Naive thymus-derived CD4-positive, alpha-beta T cell (primary cell): ENCODE results near the gene MRPL21. TPM values are rescaled to one million over a fixed set of nuclear protein-coding genes. Genes with fewer than 3 reads are reported as not detected.

Experiments
- ATAC-seq: fragments of 150-1000 bp; cut with Tn5 transposase; 2 replicates; pipeline ENCODE4 v1.10.0; 2021; ENCODE audit warnings: mild to moderate bottlenecking, moderate library complexity
- CTCF ChIA-PET: fragments of 350-600 bp; sonication (Branson Sonifier 250); formaldehyde crosslinking; loops from one replicate; lab custom pipeline; 2021; ENCODE audit warnings: antibody characterized with exemption; lab: Charles Lee
- POLR2A ChIA-PET: fragments of 350-600 bp; sonication (Branson Sonifier 250); formaldehyde crosslinking; loops from one replicate; lab custom pipeline; 2021; ENCODE audit warnings: antibody characterized with exemption, inconsistent platforms; lab: Charles Lee
- DNase-seq, 9 donors: peaks; one replicate each; pipeline versions ENCODE4 v3.0.0 to v3.0.0-alpha.2; 2020 to 2022; ENCODE audit warnings: mixed read lengths in 1 of 9
- H3K27ac ChIP-seq: one replicate; pipeline ENCODE4 v1.7.0; 2013; ENCODE audit warnings: mild to moderate bottlenecking, low read depth, low read length, moderate library complexity
- H3K27me3 ChIP-seq, 2 donors: one replicate each; pipeline ENCODE4 v1.7.0; 2013; ENCODE audit warnings: low read length in 2 of 2, mild to moderate bottlenecking in 2 of 2, moderate library complexity in 2 of 2; ENCODE audit not compliant: control insufficient read depth in 2 of 2, insufficient read depth in 2 of 2
- H3K36me3 ChIP-seq, 3 experiments: 1 replicate in 2 of 3; 2 replicates in 1 of 3; pipeline ENCODE4 v1.7.0; 2013; ENCODE audit warnings: low read length in 3 of 3, mild to moderate bottlenecking in 3 of 3, moderate library complexity in 1 of 3; ENCODE audit not compliant: insufficient read depth in 3 of 3, control insufficient read depth in 2 of 3
- H3K4me1 ChIP-seq, 2 donors: one replicate each; pipeline ENCODE4 v1.7.0; 2013; ENCODE audit warnings: low read length in 2 of 2, mild to moderate bottlenecking in 2 of 2, moderate library complexity in 1 of 2; ENCODE audit not compliant: control insufficient read depth in 2 of 2, insufficient read depth in 2 of 2
- H3K4me3 ChIP-seq: 2 replicates; pipeline ENCODE4 v1.7.0; 2013; ENCODE audit warnings: mild to moderate bottlenecking, low read length
- H3K9me3 ChIP-seq, 3 experiments: 1 replicate in 2 of 3; 2 replicates in 1 of 3; pipeline ENCODE4 v1.7.0; 2013; ENCODE audit warnings: low read length in 3 of 3; ENCODE audit not compliant: control insufficient read depth in 2 of 3
- H3K27ac Mint-ChIP-seq, 9 donors: one replicate each; pipeline ENCODE4 v1.8.0; 2020 to 2022; ENCODE audit warnings: mixed read lengths in 9 of 9, mild to moderate bottlenecking in 8 of 9, moderate library complexity in 5 of 9, inconsistent platforms in 2 of 9
- H3K27me3 Mint-ChIP-seq, 5 donors: one replicate each; pipeline ENCODE4 v1.8.0; 2021 to 2022; ENCODE audit warnings: mixed read lengths in 5 of 5, mild to moderate bottlenecking in 1 of 5
- H3K36me3 Mint-ChIP-seq, 5 donors: one replicate each; pipeline ENCODE4 v1.8.0; 2020 to 2022; ENCODE audit warnings: mixed read lengths in 5 of 5, mild to moderate bottlenecking in 3 of 5, inconsistent platforms in 1 of 5
- H3K4me1 Mint-ChIP-seq, 7 donors: one replicate each; pipeline ENCODE4 v1.8.0; 2020 to 2022; ENCODE audit warnings: mixed read lengths in 7 of 7, mild to moderate bottlenecking in 3 of 7, inconsistent platforms in 1 of 7
- H3K4me3 Mint-ChIP-seq, 10 donors: one replicate each; pipeline ENCODE4 v1.8.0; 2020 to 2022; ENCODE audit warnings: mild to moderate bottlenecking in 10 of 10, mixed read lengths in 10 of 10, moderate library complexity in 6 of 10, inconsistent platforms in 2 of 10
- H3K9me3 Mint-ChIP-seq, 11 donors: one replicate each; pipeline ENCODE4 v1.8.0; 2020 to 2022; ENCODE audit warnings: mixed read lengths in 11 of 11, mild to moderate bottlenecking in 4 of 11, inconsistent platforms in 1 of 11, moderate library complexity in 1 of 11
- intact Hi-C, 2 donors: fragments of 100-400 bp; cut with micrococcal nuclease; formaldehyde crosslinking; loops; one replicate each; pipeline ENCODE4 v1.15.1; 2023
- polyA plus RNA-seq, 2 donors: library from polyadenylated mRNA; unstranded; fragments of 300-500 nt; fragmentation: Illumina TruSeq; gene quantifications; one replicate each; pipeline ENCODE4 v1.2.3, GENCODE V29; 2021
- total RNA-seq, 6 experiments: library from RNA in 5 of 6; stranded (reverse) in 5 of 6; gene quantifications; 1 replicate in 5 of 6; 2 replicates in 1 of 6; pipeline ENCODE4 v1.2.3 and lab custom pipeline; 2021 to 2026

The MRPL21 gene
- total RNA-seq (10 to 100 TPM; 29.6 to 71.1 (median 37.9) TPM), polyA plus RNA-seq (100 to 1,000 TPM; 114 to 133 TPM), total RNA-seq (lab: John Stamatoyannopoulos, UW) (17.2 reads per million, percentile 47 among the genes with 10 or more reads in this experiment)

- intact Hi-C loops: loop anchor here (1.0 to 10.0 kb wide), 9 partner anchors 59 to 771 kb away; partner anchors contain the start of genes TESMIN (in 2 of the 2), TPCN2 (in 2 of the 2), LTO1 (in 1 of the 2) and PPP6R3 (in 1 of the 2)
- Mint-ChIP-seq H3K4me3 (peak within 1 kb of the TSS; percentile 90 to 98 (median 96)), H3K27ac (peak within 1 kb of the TSS; percentile 89 to 95 (median 93)), H3K4me1 (peaks cover 35 to 62% (median 48%) of the 10 kb centered on the region in 7 donors), H3K27me3 (no peaks in the 10 kb centered on the region), H3K9me3 (peaks cover 0 to 3% (median 0%) of the 10 kb centered on the region in 11 donors), H3K36me3 (peaks cover 4 to 30% (median 9%) of the 10 kb centered on the region in 5 donors)
- peak; percentile 70 to 90 (median 83) for DNase-seq
- no peaks in the 10 kb centered on the region for H3K9me3 ChIP-seq
- ATAC-seq: peak; percentile 99
- ChIA-PET CTCF (interaction anchor here (1.0 to 1.9 kb wide), 2 partner anchors 78 to 102 kb away, joined by 3 to 4 read pairs; no protein-coding TSS in a partner anchor), POLR2A (interaction anchor here (0.6 to 1.7 kb wide), 3 partner anchors 36 to 333 kb away, joined by 3 to 4 read pairs (median 4); no protein-coding TSS in a partner anchor)
- H3K36me3 ChIP-seq: peaks cover 0 to 46% (median 0%) of the 10 kb centered on the region in 3 experiments
- no peaks in the 10 kb centered on the region for H3K27me3 ChIP-seq
- H3K4me3 ChIP-seq: peak within 1 kb of the TSS; percentile 91
- H3K27ac ChIP-seq: peak within 1 kb of the TSS; percentile 90
- peaks cover 21% of the 10 kb centered on the region in 2 donors for H3K4me1 ChIP-seq
These were observed at the start of gene MRPL21, which contains the start of gene IGHMBP2 for GRCh38 chr11:68903288-68904247. Gene MRPL21, minus strand, starts transcription at chr11:68903832. Its CDS starts 22 bp downstream, at chr11:68903810. Gene IGHMBP2, plus strand, starts transcription at chr11:68903891. Its CDS starts 62 bp downstream, at chr11:68903953.

GRCh38 chr11:68950762-68951161 is 47.1 kb upstream of the MRPL21 start:
- no peak overlapping the region for H3K4me3 ChIP-seq
- no peaks in the 10 kb centered on the region for H3K9me3 Mint-ChIP-seq
- DNase-seq (no peak), ATAC-seq (no peak)
- H3K4me1 ChIP-seq: no peaks in the 10 kb centered on the region
- H3K27ac ChIP-seq: no peak overlapping the region
- no peaks in the 10 kb centered on the region for H3K27me3 Mint-ChIP-seq
- H3K27me3 ChIP-seq: no peaks in the 10 kb centered on the region
- no peaks in the 10 kb centered on the region for H3K36me3 Mint-ChIP-seq
- peaks cover 0 to 5% (median 0%) of the 10 kb centered on the region in 7 donors for H3K4me1 Mint-ChIP-seq
- H3K36me3 ChIP-seq: no peaks in the 10 kb centered on the region
- H3K27ac Mint-ChIP-seq: no peak overlapping the region
- intact Hi-C loops: no loop called here
- no peak overlapping the region for H3K4me3 Mint-ChIP-seq
- ChIA-PET CTCF (no interaction called here), POLR2A (no interaction called here)
- no peaks in the 10 kb centered on the region for H3K9me3 ChIP-seq

GRCh38 chr11:68950270-68950669 is 46.6 kb upstream of the MRPL21 start:
- CTCF ChIA-PET: interaction anchor here (0.7 kb wide), 1 partner anchor 403 kb away, joined by 3 read pairs; no protein-coding TSS in a partner anchor

GRCh38 chr11:68948935-68949334 is 45.3 kb upstream of the MRPL21 start:
- Mint-ChIP-seq H3K4me1 (peaks cover 0 to 2% (median 0%) of the 10 kb centered on the region in 7 donors), H3K27ac (no peak overlapping the region), H3K27me3 (no peaks in the 10 kb centered on the region), H3K36me3 (no peaks in the 10 kb centered on the region), H3K9me3 (no peaks in the 10 kb centered on the region), H3K4me3 (no peak overlapping the region)
- ATAC-seq: no peak
- H3K4me1 ChIP-seq: no peaks in the 10 kb centered on the region
- no peak overlapping the region for H3K27ac ChIP-seq
- no peaks in the 10 kb centered on the region for H3K27me3 ChIP-seq
- no peak for DNase-seq
- POLR2A ChIA-PET: no interaction called here
- no peaks in the 10 kb centered on the region for H3K9me3 ChIP-seq
- no peak overlapping the region for H3K4me3 ChIP-seq
- CTCF ChIA-PET: no interaction called here
- intact Hi-C loops: no loop called here
- H3K36me3 ChIP-seq: no peaks in the 10 kb centered on the region

More at GRCh38 chr11:68950270-68950669, 46.6 kb upstream of the MRPL21 start:
- Mint-ChIP-seq H3K36me3 (no peaks in the 10 kb centered on the region), H3K9me3 (no peaks in the 10 kb centered on the region), H3K27ac (no peak overlapping the region), H3K4me1 (peaks cover 0 to 5% (median 0%) of the 10 kb centered on the region in 7 donors), H3K4me3 (no peak overlapping the region), H3K27me3 (no peaks in the 10 kb centered on the region)
- Histone ChIP-seq H3K9me3 (no peaks in the 10 kb centered on the region), H3K27ac (no peak overlapping the region), H3K36me3 (no peaks in the 10 kb centered on the region), H3K4me1 (no peaks in the 10 kb centered on the region), H3K4me3 (no peak overlapping the region), H3K27me3 (no peaks in the 10 kb centered on the region)
- intact Hi-C loops: no loop called here
- POLR2A ChIA-PET: no interaction called here
- no peak for DNase-seq
- no peak for ATAC-seq

- ATAC-seq: no peak
- H3K9me3 ChIP-seq: no peaks in the 10 kb centered on the region
- ChIA-PET POLR2A (no interaction called here), CTCF (no interaction called here)
- no peak overlapping the region for H3K27ac ChIP-seq
- no peaks in the 10 kb centered on the region for H3K27me3 Mint-ChIP-seq
- no peak for DNase-seq
- H3K4me1 Mint-ChIP-seq: peaks cover 0 to 2% (median 0%) of the 10 kb centered on the region in 7 donors
- no peaks in the 10 kb centered on the region for H3K27me3 ChIP-seq
- H3K4me3 ChIP-seq: no peak overlapping the region
- H3K4me1 ChIP-seq: no peaks in the 10 kb centered on the region
- H3K9me3 Mint-ChIP-seq: no peaks in the 10 kb centered on the region
- H3K36me3 Mint-ChIP-seq: no peaks in the 10 kb centered on the region
- H3K27ac Mint-ChIP-seq: no peak overlapping the region
- no peaks in the 10 kb centered on the region for H3K36me3 ChIP-seq
- intact Hi-C loops: no loop called here
- H3K4me3 Mint-ChIP-seq: no peak overlapping the region
These were observed 44.9 kb upstream of the MRPL21 start for GRCh38 chr11:68948496-68948895.

GRCh38 chr11:68947151-68947550 is 43.5 kb upstream of the MRPL21 start:
- ATAC-seq: no peak
- no peaks in the 10 kb centered on the region for H3K27me3 ChIP-seq
- H3K4me1 Mint-ChIP-seq: peaks cover 0 to 2% (median 0%) of the 10 kb centered on the region in 7 donors
- no peak for DNase-seq
- intact Hi-C loops: no loop called here
- H3K27me3 Mint-ChIP-seq: no peaks in the 10 kb centered on the region
- no peak overlapping the region for H3K4me3 Mint-ChIP-seq
- no peaks in the 10 kb centered on the region for H3K9me3 Mint-ChIP-seq
- ChIA-PET CTCF (no interaction called here), POLR2A (no interaction called here)
- H3K9me3 ChIP-seq: no peaks in the 10 kb centered on the region
- H3K27ac ChIP-seq: no peak overlapping the region
- no peak overlapping the region for H3K27ac Mint-ChIP-seq
- no peaks in the 10 kb centered on the region for H3K36me3 Mint-ChIP-seq
- no peaks in the 10 kb centered on the region for H3K4me1 ChIP-seq
- no peaks in the 10 kb centered on the region for H3K36me3 ChIP-seq
- no peak overlapping the region for H3K4me3 ChIP-seq
